H1 (cell line): ENCODE results near the gene BRD8. TPM values are rescaled to one million over a fixed set of nuclear protein-coding genes. Genes with fewer than 3 reads are reported as not detected.

Source experiments
- CTCF ChIA-PET: fragments of 300-600 bp; sonication (Branson Sonifier 250); formaldehyde crosslinking; loops from one replicate; lab custom pipeline; 2021; ENCODE audit not compliant: partially characterized antibody; lab: Charles Lee
- POLR2A ChIA-PET: fragments of 300-600 bp; sonication (Branson Sonifier 250); formaldehyde crosslinking; loops from one replicate; lab custom pipeline; 2021; ENCODE audit warnings: inconsistent platforms; ENCODE audit not compliant: partially characterized antibody; lab: Charles Lee
- DNase-seq, 2 experiments: peaks; one replicate each; pipeline versions ENCODE4 v3.0.0 to v3.0.0-alpha.2; 2010 to 2022; ENCODE audit warnings: low spot score in 2 of 2, low read depth in 1 of 2, mixed read lengths in 1 of 2
- FAIRE-seq: peaks from 2 replicates; lab custom pipeline; 2011; peaks lifted over from hg19 to GRCh38; lab: Jason Lieb, UNC
- H2AFZ ChIP-seq: 2 replicates; pipeline ENCODE4 v1.8.1; 2012; ENCODE audit warnings: low read length, inconsistent platforms
- H2AK5ac ChIP-seq: 2 replicates; pipeline ENCODE4 v1.6.1; 2013; ENCODE audit warnings: low read depth, low read length
- H2BK120ac ChIP-seq: replicated peaks from 2 replicates; pipeline ENCODE3; 2013; ENCODE audit warnings: low read depth, low read length, inconsistent platforms
- H2BK12ac ChIP-seq: 2 replicates; pipeline ENCODE4 v1.6.1; 2013; ENCODE audit warnings: low read depth, low read length
- H2BK15ac ChIP-seq: 2 replicates; pipeline ENCODE4 v1.6.1; 2013; ENCODE audit warnings: low read length
- H2BK20ac ChIP-seq: 2 replicates; pipeline ENCODE4 v1.6.1; 2013; ENCODE audit warnings: low read length
- H2BK5ac ChIP-seq: 2 replicates; pipeline ENCODE4 v1.6.1; 2013; ENCODE audit warnings: low read depth, low read length
- H3K14ac ChIP-seq: 2 replicates; pipeline ENCODE4 v1.6.1; 2013; ENCODE audit warnings: inconsistent platforms; ENCODE audit not compliant: insufficient read length
- H3K18ac ChIP-seq: 2 replicates; pipeline ENCODE4 v1.6.1; 2013; ENCODE audit warnings: low read length; ENCODE audit errors: extremely low read depth
- H3K23ac ChIP-seq: 2 replicates; pipeline ENCODE4 v1.6.1; 2013; ENCODE audit warnings: inconsistent platforms; ENCODE audit not compliant: insufficient read length
- H3K23me2 ChIP-seq: 2 replicates; pipeline ENCODE4 v1.6.1; 2013; ENCODE audit warnings: low read depth, low read length
- H3K27ac ChIP-seq: 2 replicates; pipeline ENCODE4 v1.6.1; 2011; ENCODE audit warnings: low read depth, low read length, inconsistent platforms
- H3K27me3 ChIP-seq, 4 experiments: replicated peaks in 1 of 4; 1 replicate in 1 of 4; 2 replicates in 3 of 4; pipeline versions ENCODE4 v1.6.1 to v1.8.1; 2011 to 2013; ENCODE audit warnings: low read length in 3 of 4, mild to moderate bottlenecking in 3 of 4, inconsistent platforms in 2 of 4, mixed read lengths in 2 of 4, moderate library complexity in 1 of 4; ENCODE audit not compliant: control insufficient read depth in 3 of 4, insufficient read depth in 3 of 4; ENCODE audit errors: extremely low read depth in 1 of 4
- H3K36me3 ChIP-seq, 4 experiments: 2 replicates each; pipeline versions ENCODE4 v1.6.1 to v1.8.1; 2011 to 2013; ENCODE audit warnings: mild to moderate bottlenecking in 4 of 4, low read length in 3 of 4, moderate library complexity in 2 of 4, control low read depth in 1 of 4, inconsistent platforms in 1 of 4; ENCODE audit not compliant: insufficient read depth in 4 of 4, control insufficient read depth in 2 of 4
- H3K4ac ChIP-seq: replicated peaks from 2 replicates; pipeline ENCODE3; 2013; ENCODE audit warnings: low read length, low read depth, mixed read lengths, inconsistent platforms; ENCODE audit not compliant: insufficient read length
- H3K4me1 ChIP-seq, 4 experiments: replicated peaks in 1 of 4; 1 replicate in 1 of 4; 2 replicates in 3 of 4; pipeline versions ENCODE4 v1.6.1 to v1.8.1; 2011 to 2013; ENCODE audit warnings: low read length in 3 of 4, inconsistent platforms in 2 of 4, mixed read lengths in 1 of 4; ENCODE audit not compliant: insufficient read depth in 4 of 4, control insufficient read depth in 3 of 4
- H3K4me2 ChIP-seq, 2 experiments: 2 replicates each; pipeline versions ENCODE4 v1.6.1 to v1.8.1; 2011 to 2013; ENCODE audit warnings: low read depth in 2 of 2, low read length in 2 of 2, control low read depth in 1 of 2, inconsistent platforms in 1 of 2, mild to moderate bottlenecking in 1 of 2; ENCODE audit not compliant: insufficient read depth in 1 of 2
- H3K4me3 ChIP-seq, 4 experiments: fragments of 200-600, 300-600 bp in 1 of 4; sonication (generic), shearing (Covaris generic), sonication (Bioruptor Twin) in 1 of 4; 2 replicates each; pipeline versions ENCODE4 v1.5.1 to v1.8.1; 2011 to 2016; ENCODE audit warnings: low read length in 4 of 4, low read depth in 3 of 4, control low read depth in 2 of 4, inconsistent platforms in 2 of 4, mild to moderate bottlenecking in 2 of 4, mixed read lengths in 1 of 4, moderate library complexity in 1 of 4; ENCODE audit not compliant: insufficient read depth in 2 of 4; ENCODE audit errors: extremely low read depth in 1 of 4
- H3K56ac ChIP-seq: replicated peaks from 2 replicates; pipeline ENCODE3; 2013; ENCODE audit warnings: low read depth, mild to moderate bottlenecking, mixed read lengths, low read length, inconsistent platforms; ENCODE audit not compliant: insufficient read length
- H3K79me1 ChIP-seq: 2 replicates; pipeline ENCODE4 v1.6.1; 2013; ENCODE audit warnings: low read depth, low read length, control low read depth
- H3K79me2 ChIP-seq, 2 experiments: 2 replicates each; pipeline versions ENCODE4 v1.6.1 to v1.8.1; 2012 to 2013; ENCODE audit warnings: low read length in 2 of 2, mild to moderate bottlenecking in 2 of 2, inconsistent platforms in 1 of 2; ENCODE audit not compliant: insufficient read depth in 2 of 2, control insufficient read depth in 1 of 2
- H3K9ac ChIP-seq, 4 experiments: replicated peaks in 1 of 4; 1 replicate in 1 of 4; 2 replicates in 3 of 4; pipeline versions ENCODE4 v1.6.1 to v1.8.1; 2011 to 2013; ENCODE audit warnings: low read depth in 3 of 4, low read length in 3 of 4, control low read depth in 2 of 4, mild to moderate bottlenecking in 2 of 4, moderate library complexity in 2 of 4, inconsistent platforms in 1 of 4; ENCODE audit errors: extremely low read depth in 1 of 4
- H3K9me3 ChIP-seq, 2 experiments: 2 replicates each; pipeline versions ENCODE4 v1.6.1 to v1.8.1; 2012 to 2013; ENCODE audit warnings: mild to moderate bottlenecking in 2 of 2, moderate library complexity in 2 of 2, control low read depth in 1 of 2, inconsistent platforms in 1 of 2, low read depth in 1 of 2, low read length in 1 of 2, mixed read lengths in 1 of 2; ENCODE audit not compliant: insufficient read depth in 2 of 2
- H4K20me1 ChIP-seq, 2 experiments: replicated peaks in 1 of 2; 2 replicates each; pipeline versions ENCODE3 to v1.8.1; 2011 to 2013; ENCODE audit warnings: inconsistent platforms in 2 of 2, low read length in 2 of 2, mild to moderate bottlenecking in 1 of 2; ENCODE audit not compliant: insufficient read depth in 2 of 2, control insufficient read depth in 1 of 2
- H4K5ac ChIP-seq: 2 replicates; pipeline ENCODE4 v1.6.1; 2013; ENCODE audit warnings: low read length, low read depth, mixed read lengths, inconsistent platforms; ENCODE audit not compliant: insufficient read length
- H4K8ac ChIP-seq: 2 replicates; pipeline ENCODE4 v1.8.0; 2013; ENCODE audit warnings: mild to moderate bottlenecking, moderate library complexity, low read length, inconsistent platforms; ENCODE audit not compliant: insufficient read depth; ENCODE audit errors: extremely low read depth
- H4K91ac ChIP-seq: replicated peaks from 2 replicates; pipeline ENCODE3; 2013; ENCODE audit warnings: low read length, mixed read lengths, inconsistent platforms; ENCODE audit not compliant: insufficient read length
- BCL11A ChIP-seq, 2 experiments: IDR thresholded peaks; one replicate each; pipeline ENCODE4 v1.6.1; 2011; ENCODE audit warnings: low read depth in 2 of 2, low read length in 2 of 2, mild to moderate bottlenecking in 2 of 2
- BRCA1 ChIP-seq: IDR thresholded peaks from 2 replicates; pipeline ENCODE4 v1.6.1; 2012; ENCODE audit warnings: low read depth, low read length, improper control_type of control experiment
- CEBPB ChIP-seq: IDR thresholded peaks from 2 replicates; pipeline ENCODE4 v1.6.1; 2012; ENCODE audit warnings: low read depth, low read length
- CHD2 ChIP-seq: IDR thresholded peaks from 2 replicates; pipeline ENCODE4 v1.6.1; 2012; ENCODE audit warnings: low read length, improper control_type of control experiment
- EGR1 ChIP-seq: IDR thresholded peaks from 2 replicates; pipeline ENCODE4 v1.6.1; 2011; ENCODE audit warnings: low read depth, low read length, borderline replicate concordance
- FOSL1 ChIP-seq: IDR thresholded peaks from 2 replicates; pipeline ENCODE4 v1.6.1; 2011; ENCODE audit warnings: mild to moderate bottlenecking, low read depth, low read length, moderate library complexity; ENCODE audit not compliant: insufficient read depth
- HDAC2 ChIP-seq, 2 experiments: fragments of 300-600 bp in 1 of 2; sonication (generic) in 1 of 2; IDR thresholded peaks; 2 replicates each; pipeline ENCODE4 v1.6.1; 2011 to 2012; ENCODE audit warnings: low read depth in 2 of 2, low read length in 2 of 2, mild to moderate bottlenecking in 2 of 2, moderate library complexity in 2 of 2, borderline replicate concordance in 1 of 2, inconsistent platforms in 1 of 2
- KDM1A ChIP-seq: fragments of 200-600, 300-600 bp; sonication (generic); IDR thresholded peaks from 2 replicates; pipeline ENCODE4 v1.7.1; 2016; ENCODE audit warnings: mild to moderate bottlenecking, low read length, borderline replicate concordance
- TAF7 ChIP-seq: optimal IDR thresholded peaks from 2 replicates; pipeline ENCODE3; 2011; ENCODE audit warnings: low read depth, mild to moderate bottlenecking, inconsistent platforms, low read length, moderate library complexity, borderline replicate concordance
- TEAD4 ChIP-seq: IDR thresholded peaks from 2 replicates; pipeline ENCODE4 v1.6.1; 2012; ENCODE audit warnings: low read depth, low read length, inconsistent platforms, mixed read lengths
- WGBS, 2 experiments: shearing (Covaris generic) in 1 of 2; methylation state at CpG; one replicate each; pipeline versions ENCODE4 v1.1.6 to v1.1.7; 2013 to 2015; ENCODE audit warnings: low lambda C conversion rate in 2 of 2, mixed read lengths in 2 of 2, inconsistent platforms in 1 of 2, low coverage in 1 of 2, missing lambda C conversion rate in 1 of 2; ENCODE audit not compliant: insufficient replicate concordance in 2 of 2, insufficient coverage in 1 of 2, insufficient read length in 1 of 2; ENCODE audit errors: extremely low coverage in 1 of 2, missing lambda C conversion rate in 1 of 2; 5-methylcytosine and 5-hydroxymethylcytosine counted together
- polyA plus RNA-seq, 7 experiments: library from polyadenylated mRNA; depleted of rRNA in 3 of 7; stranded (reverse) in 5 of 7; unstranded in 2 of 7; fragments of >200 nt in 5 of 7; fragments of 200-250 nt in 2 of 7; gene quantifications; 1 replicate in 5 of 7; 2 replicates in 1 of 7; 4 replicates in 1 of 7; pipeline versions ENCODE4 v1.2.1 to v1.2.3, GENCODE V29; 2011 to 2013; ENCODE audit warnings: missing spikeins in 2 of 7, mixed read lengths in 2 of 7
- total RNA-seq: library from RNA; stranded (reverse); fragmentation: NEBNext Ultra II Directional; extraction: Animal tissue kit (Norgen Biotek cat#: 25700); gene quantifications from 2 replicates; pipeline ENCODE4 v1.2.1, GENCODE V29; 2021

Gene BRD8
- total and polyA plus RNA-seq, 2 of the 8 experiments (the other 6 are each of a cell fraction or from before 2014, with no cell fraction given) = 37.8 to 75.8 TPM

GRCh38 chr5:138157626-138158025 lies 20.8 kb downstream of the BRD8 start:
- Histone ChIP-seq H3K27me3 (no peaks in the 10 kb centered on the region), H3K36me3 (peaks cover 35 to 62% (median 51%) of the 10 kb centered on the region in 4 experiments), H3K4me3 (no peak overlapping the region), H3K79me1 (no peaks in the 10 kb centered on the region), H3K14ac (no peak overlapping the region), H2BK120ac (no peak overlapping the region), H2BK20ac (no peak overlapping the region), H3K23me2 (no peaks in the 10 kb centered on the region; the same call in 1 of the 2 replicates), H2BK5ac (no peak overlapping the region), H3K18ac (no peak overlapping the region), H2BK12ac (no peak overlapping the region), H4K8ac (no peak overlapping the region), H2AK5ac (no peak overlapping the region), H3K27ac (no peak overlapping the region), H3K23ac (no peak overlapping the region), H4K20me1 (peaks cover 0 to 7% of the 10 kb centered on the region in 2 experiments), H3K56ac (no peak overlapping the region), H4K5ac (no peak overlapping the region), H4K91ac (no peak overlapping the region), H3K79me2 (no peaks in the 10 kb centered on the region), H3K9me3 (no peaks in the 10 kb centered on the region), H3K9ac (no peak overlapping the region), H3K4me1 (no peaks in the 10 kb centered on the region), H2BK15ac (no peak overlapping the region), H3K4ac (no peak overlapping the region), H3K4me2 (no peak overlapping the region), H2AFZ (no peak overlapping the region)
- FAIRE-seq (no peak), DNase-seq (no peak)
- ChIA-PET POLR2A (interaction anchor here (0.6 to 1.0 kb wide), 2 partner anchors 8 to 16 kb away, joined by 3 to 4 read pairs; no protein-coding TSS in a partner anchor), CTCF (interaction anchor here (1.3 kb wide), 2 partner anchors 9 to 20 kb away, joined by 3 to 5 read pairs; no protein-coding TSS in a partner anchor)
- no peak for TF ChIP-seq TAF7
- TF ChIP-seq CEBPB = no peak
- no peak for TF ChIP-seq BCL11A (IDR thresholded peaks at IDR 0.05; ENCODE audit: low read depth in 2 of 2, low read length in 2 of 2)
- TF ChIP-seq KDM1A = no peak
- no peak for TF ChIP-seq HDAC2 (IDR thresholded peaks at IDR 0.05; ENCODE audit: borderline replicate concordance in 1 of 2, low read depth in 2 of 2, low read length in 2 of 2)
- TF ChIP-seq BRCA1 = no peak
- TF ChIP-seq TEAD4 = no peak
- no peak for TF ChIP-seq FOSL1
- TF ChIP-seq EGR1 = no peak
- no peak for TF ChIP-seq CHD2
- 95% methylated on average over 1 of the region's 1 CpG; no CpG with 5 or more reads in 1 of the 2 experiments for WGBS, 2 experiments
